Hematopoietic multipotent progenitor cell treated with erythropoietin and hydrocortisone succinate and interleukin-3 and kit ligand, for 17 days (in vitro differentiated cells): Measurements from ENCODE around the gene FAM209B.
"Not testable (repeated sequence)": the region's sequence is repeated elsewhere in the genome, so short reads cannot be mapped to it uniquely, and the experiment has no call there.

ENCODE experiments used
- DNase-seq: peaks from one replicate; pipeline ENCODE4 v3.0.0-alpha.2; 2015; ENCODE audit warnings: low spot score

Gene FAM209B, protein sequence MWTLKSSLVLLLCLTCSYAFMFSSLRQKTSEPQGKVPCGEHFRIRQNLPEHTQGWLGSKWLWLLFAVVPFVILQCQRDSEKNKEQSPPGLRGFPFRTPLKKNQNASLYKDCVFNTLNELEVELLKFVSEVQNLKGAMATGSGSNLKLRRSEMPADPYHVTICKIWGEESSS

DNA sequence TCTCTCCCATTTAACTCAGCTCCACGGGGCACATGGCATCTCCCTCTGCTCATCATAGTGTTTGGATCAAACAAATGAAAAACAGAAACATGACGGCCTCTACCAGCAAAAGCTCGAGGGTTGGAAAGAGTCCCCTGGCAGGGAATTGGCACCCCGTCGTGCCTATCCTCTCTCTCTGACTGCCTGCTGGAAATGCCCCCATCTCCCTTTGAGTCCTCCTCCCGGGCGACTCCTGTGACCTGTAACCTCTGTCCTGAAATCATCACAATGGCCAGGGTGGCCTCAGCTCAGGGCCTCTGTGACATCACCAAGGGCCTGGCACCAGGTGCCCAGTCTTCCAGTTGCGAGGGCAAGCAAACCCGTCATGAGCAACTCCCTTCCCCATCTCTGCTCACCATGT is at the start of gene FAM209B:
TSS of gene FAM209B (plus strand) at position 301 of the 400 bp plus-strand sequence. CDS start at position 397, 96 bp downstream.
- DNase-seq = not testable (repeated sequence)

DNA sequence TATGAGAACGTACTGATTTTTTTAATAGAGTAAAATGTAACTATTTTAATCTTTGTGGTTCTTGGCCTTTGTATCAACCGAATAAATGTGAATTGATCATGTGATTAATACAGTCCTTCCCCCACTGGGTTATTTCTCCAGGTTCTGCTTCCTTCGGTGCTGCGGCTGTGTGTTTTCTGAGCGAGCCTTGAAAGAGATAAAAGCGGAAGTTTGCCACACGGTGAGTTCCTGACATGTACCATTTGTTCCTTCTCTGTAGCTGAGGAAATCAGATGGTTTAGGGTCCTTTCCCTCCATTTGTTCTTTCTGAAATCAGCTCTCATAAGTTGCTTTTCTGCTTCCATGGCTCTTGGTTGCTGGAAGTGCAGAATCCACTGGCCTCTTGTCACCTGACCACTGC is 49.1 kb upstream of the FAM209B start:
- DNase-seq = no peak

DNA sequence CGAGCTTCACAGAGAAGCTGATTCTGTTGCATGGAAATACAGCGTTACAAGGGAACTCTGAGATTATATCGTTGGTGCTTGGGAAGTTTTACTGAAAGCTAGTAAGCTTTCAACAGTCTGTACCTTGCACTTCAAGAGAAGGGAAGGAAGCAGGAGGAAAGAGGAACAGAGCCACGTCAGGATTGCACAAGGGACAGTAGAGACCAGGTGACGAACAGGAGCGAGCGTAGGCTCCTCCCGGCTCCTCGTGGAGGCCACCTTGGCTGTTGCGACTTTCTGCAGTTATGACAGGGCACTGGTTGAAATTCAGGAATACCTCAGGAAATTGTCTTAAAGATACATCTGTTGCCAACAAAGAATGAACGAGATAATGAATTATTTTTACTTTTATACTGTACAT is 45.8 kb upstream of the FAM209B start:
- DNase-seq = no peak

DNA sequence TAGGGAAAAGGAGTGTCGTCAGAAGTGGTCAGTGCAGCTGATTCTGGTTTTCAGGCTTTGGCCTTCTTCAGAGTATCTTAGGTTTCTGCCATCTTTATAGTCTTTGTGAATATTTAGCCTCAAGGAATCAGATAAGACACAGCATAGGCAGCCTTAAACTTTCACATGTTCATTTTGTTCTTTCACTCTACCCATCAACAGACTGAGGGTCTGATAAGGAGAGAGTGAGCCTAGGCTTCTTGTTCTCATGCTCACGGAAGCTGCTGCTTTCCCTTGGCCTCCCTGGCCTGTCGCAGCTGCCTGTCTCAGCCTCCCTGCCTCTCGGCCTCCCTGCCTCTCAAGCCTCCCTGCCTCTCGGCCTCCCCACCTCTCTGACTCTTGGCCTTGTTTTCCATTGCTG is 44.5 kb upstream of the FAM209B start:
- no peak for DNase-seq

DNA sequence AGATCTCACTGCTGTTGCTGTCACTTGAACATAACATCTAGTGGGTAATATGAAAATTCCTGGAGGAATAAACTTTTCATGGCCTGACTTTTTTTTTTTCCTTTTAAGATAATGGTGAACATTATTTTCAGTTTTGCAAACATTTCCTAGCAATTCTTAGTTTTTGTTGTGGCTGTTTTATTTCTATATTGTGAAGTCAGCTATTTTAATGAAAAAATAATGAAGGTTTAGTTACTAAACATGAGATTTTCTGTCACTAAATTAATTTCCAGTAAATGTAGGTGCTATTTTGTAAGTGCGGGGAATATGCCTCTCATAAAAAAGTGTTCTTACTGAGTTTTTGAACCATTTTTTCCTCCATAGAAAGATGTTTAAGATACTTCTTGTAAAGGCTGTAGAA is 31.9 kb upstream of the FAM209B start:
- DNase-seq = no peak

DNA sequence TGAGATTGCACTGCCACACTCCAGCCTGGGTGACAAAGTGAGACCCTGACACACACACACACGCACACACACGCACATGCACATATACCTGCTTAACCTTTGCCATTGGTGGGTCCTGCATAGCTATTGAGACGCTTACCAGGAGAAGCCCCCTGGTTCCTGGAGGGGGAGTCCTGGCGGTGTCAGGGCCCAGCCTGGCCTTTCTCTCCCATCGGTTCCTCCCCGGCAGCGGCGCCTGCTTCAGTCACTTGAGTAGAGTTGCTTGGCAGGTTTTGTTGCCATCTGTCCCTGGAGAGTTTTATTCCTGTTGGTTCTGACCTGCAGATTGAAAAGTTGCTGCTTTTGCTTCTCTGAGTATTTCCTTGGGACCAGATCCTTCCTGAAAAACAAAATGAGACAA is 29.1 kb upstream of the FAM209B start:
- DNase-seq = no peak

DNA sequence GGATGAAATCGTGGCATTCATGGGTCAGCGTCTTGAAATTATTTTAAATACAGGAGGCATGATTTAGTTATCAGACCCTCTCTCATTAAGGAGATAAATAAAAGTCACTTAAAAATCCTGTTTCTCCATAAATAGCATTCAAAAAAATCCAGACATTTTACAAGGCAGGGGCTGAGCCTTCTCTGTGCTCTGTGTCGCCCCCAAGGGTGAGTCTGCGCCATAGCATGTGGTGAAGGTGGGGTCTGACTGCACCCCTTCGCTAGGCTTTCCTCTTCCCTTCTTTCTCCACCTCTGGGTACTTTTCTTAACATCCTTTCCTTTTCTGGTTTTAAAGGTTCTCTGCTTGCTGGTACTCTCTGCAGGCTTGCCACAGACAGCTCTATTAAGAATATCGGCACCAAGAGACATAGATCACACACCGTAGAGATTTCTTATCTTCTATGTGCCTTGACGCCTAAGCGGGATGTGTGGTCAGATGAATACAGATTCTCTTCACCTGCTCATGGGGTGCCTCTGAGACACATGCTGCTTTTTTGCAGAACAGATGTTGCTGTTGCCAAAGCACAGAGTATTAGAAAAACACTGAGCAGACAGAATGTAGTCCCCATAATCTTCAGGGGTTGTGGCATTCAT is 28.6 kb upstream of the FAM209B start:
- DNase-seq = no peak

DNA sequence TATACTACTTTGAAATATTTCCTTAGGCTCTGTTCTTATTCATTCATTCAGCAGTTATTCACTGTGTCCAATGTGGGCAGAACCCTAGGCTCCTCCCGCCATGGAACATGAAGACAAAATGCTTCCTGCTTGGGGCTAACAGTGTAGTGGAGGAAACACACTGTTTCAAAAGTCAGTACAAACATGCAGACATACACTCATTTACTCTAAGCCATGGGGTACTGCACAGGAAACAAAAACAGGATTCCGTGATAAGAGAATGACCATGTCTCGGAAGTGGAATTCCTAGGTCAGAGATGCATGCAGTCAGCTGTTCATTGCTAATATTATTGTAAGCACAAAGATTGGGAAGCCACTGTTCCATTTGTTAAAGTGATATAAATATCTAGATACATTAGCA is 26.9 kb upstream of the FAM209B start:
- no peak for DNase-seq

DNA sequence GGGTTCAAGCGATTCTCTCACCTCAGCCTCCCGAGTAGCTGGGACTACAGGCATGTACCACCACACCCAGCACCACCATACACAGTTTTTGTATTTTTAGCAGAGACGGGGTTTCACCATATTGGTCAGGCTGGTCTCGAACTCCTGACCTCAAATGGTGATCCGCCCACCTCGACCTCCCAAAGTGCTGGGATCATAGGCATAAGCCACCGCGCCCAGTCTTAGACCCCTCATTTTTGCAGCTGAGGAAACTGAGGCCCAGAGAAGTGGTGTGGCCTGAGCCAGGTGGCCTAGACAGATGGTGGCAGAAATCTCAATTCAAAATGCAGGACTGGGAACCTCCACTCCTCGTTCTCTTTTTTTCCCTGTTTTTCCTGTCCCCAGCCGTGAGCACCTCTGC is 21.1 kb upstream of the FAM209B start:
- no peak for DNase-seq

DNA sequence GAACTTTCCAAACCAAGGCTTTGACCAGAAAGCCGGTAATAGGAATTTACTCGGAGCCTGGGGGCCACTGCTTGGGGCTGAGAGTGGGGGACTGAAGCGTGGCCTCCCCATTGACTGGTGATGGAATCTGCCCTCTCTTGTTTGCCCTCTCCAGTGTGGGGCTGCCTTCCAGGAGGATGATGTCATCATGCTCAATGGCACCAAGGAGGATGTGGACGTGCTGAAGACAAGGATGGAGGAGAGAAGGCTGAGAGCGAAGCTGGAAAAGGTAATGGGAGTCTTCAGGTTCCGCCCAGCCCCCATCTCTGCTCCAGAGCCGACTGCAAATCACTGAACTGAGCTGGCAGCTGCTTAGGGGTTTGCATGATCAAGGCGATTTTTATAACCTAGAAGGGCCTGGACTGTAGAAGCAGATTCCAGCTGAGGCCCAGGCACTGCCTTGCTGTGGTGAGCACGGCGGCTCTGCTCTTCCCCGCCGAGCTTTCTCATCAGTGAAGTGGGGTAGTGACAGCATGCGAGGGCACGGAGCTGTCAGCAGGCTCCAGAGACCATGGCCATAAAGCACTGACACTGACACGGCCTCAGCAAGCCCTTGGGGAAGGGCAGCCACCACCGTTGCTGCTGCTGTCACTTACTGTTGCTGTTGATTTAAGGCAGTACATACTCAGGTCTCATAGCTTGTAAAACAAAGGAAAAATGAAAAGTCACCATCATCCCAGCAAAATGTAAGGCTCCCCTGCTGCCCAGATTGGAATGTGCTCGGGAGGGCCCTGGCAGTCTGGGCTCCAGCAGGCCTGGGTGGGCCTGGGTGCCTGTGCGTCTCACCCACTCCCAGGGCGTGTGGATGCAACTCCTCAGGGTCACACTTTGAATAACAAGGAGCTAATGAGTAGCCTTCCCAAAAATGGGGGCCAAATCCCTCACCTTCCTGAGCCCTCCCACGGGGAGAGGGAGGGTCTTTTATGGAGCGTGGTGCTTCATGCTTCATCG is 19.6 kb upstream of the FAM209B start:
- no peak for DNase-seq

DNA sequence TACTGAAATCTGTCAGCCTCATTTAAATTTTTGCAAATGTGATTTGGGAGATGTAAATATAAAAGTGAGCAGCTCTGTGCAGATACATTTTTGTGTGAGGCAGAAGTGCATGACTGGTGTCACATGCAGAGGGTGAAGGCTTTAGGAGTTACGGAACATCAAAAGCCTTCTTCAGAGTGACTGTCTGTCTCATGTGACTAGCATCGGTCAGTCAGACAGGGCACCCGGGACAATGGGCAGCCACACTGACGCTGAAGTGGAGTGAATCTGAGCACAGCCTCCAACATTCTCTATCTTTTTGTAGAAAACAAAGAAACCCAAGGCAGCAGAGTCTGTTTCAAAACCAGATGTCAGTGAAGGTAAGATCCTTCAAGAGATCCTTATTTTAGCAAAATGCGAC is 16.4 kb upstream of the FAM209B start:
- no peak for DNase-seq

DNA sequence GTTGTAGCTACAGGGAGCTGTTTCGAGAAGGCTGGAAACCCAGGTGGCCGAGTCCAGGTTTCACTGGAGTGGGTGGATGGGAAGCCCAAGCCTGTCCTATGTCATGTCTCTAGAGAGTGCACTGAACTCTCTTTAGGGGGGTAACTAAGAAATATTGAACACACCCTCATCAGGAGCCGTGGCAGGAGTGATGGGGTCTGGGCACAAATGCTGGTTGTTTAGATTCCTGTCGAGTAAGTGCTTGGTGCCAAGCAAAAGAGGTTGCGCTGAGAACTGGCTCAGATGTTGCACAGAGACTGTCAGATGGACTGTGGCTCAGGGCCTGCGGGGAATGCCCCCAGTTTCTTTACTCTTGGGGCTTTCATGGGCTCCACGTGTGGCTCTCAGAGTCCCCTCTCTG is 15.8 kb upstream of the FAM209B start:
- DNase-seq = no peak

DNA sequence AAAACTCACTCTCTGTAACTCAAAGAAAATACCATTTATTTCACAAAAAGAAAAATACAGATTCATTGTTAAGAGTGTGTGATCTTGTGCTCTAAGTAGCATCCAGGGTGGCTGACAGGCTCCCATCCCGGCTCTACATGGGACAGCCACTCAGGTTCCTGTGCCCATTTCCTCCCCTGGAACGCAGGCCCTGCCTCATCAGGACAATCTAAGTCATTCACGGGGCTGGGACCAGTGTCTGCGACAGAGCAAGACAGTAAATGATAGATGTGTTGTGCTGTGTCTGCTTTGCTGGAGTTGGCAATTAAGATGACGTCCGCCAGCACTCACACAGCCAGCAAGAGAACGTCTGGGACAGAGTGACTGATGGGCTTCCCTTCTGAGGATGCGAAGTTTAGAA is 15.4 kb upstream of the FAM209B start:
- no peak for DNase-seq

DNA sequence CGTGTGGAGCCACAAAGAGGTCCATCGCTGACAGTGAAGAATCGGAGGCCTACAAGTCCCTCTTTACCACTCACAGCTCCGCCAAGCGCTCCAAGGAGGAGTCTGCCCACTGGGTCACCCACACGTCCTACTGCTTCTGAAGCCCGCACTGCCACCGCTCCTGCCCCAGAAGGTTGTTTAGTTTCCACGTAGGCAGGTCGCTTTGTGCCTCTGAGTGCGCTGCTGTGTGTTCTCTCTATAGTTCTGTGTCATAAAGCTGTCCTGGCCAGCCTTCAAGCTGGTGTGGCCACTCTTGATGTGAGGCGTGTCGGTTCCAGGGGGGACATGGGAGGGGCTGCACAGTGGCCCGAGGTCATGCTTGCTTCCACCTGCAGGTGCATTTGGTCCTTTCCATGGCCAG is 14.9 kb upstream of the FAM209B start:
- DNase-seq = no peak

DNA sequence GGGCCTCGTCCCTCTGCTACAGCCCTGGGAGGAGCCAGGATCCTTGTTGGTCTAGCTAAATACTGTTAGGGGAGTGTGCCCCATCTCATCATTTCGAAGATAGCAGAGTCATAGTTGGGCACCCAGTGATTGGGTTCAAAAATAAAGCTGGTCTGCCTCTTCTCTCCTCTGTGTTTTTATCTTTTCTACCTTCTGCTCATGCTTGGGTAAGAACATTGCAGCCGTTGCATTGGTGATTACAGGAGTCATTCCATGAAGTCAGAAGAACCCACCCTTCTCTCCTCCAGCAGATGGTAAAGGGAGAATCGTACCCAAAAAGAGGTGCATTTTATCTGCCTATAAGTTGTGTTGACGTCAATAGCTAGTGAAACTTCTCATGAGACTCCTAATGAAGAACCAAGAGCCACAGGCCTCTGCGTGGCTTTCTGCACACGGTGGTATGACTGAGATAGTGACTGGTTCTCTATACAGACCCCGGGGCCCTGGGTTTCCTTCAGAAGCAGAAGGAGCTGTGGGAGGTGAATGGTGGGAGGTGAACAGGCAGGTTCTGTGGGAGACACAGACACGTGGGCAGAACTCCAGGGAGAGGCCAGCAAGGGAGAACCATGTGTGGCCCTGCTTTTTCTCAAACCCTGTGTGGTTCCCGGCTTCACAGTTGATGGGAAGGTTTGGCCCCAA is 14.2 kb upstream of the FAM209B start:
- peak; percentile 10 for DNase-seq

DNA sequence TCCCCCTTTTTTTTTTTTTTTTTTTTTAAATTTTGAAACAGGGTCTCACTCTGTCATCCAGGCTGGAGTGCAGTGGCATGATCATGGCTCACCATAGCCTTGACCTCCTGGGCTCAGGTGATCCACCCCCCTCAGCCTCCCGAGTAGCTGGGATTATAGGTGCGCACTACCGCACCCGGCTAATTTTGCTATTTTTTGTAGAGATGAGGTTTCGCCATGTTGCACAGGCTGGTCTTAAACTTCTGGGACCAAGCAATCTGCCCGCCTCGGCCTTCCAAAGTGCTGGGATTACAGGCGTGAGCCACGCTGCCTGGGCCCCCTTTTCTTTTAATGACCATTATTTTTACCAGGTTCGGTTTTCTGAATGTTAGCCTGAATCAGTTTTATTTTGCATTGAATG is 13.5 kb upstream of the FAM209B start:
- DNase-seq = no peak

DNA sequence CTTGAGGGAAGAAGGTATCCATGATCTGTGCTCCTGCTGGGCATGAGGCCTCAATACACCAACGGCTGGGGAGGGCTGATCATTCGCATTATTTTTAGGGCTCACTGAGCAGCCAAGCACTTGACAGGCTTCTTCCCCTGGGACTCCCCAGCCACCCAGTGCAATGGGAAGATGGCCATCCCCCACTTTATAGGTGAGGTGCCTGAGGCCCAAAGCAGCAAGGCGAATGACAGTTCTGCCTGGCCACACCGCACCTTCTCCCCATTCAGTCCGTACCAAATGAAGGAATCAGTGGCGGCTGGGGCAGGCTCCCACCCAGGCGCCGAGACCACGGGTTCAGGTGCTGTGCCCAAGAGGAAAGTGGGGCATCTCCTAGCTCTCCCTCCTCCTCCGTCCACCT is 12.9 kb upstream of the FAM209B start:
- no peak for DNase-seq

DNA sequence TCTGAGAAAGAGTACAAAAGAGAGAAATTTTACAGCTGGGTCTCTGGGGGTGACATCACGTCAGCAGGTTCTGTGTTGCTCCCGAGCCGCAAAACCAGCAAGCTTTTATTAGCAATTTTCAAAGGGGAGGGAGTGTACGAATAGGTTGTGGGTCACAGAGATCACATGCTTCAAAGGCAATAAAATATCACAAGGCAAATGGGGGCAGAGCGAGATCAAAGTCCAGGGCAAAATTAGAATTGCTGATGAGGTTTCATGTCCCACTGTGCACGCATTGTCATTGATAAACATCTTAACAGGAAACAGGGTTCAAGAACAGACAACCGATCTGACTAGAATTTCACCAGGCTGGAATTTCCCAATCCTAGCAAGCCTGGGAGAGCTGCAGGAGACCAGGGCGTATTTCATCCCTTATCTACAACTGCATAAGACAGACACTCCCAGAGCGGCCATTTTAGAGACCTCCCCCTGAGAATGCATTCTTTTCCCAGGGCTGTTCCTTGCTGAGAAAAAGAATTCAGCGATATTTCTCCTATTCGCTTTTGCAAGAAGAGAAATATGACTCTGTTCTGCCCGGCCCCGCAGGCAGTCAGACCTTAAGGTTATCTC is 12.2 kb upstream of the FAM209B start:
- not testable (repeated sequence) for DNase-seq

DNA sequence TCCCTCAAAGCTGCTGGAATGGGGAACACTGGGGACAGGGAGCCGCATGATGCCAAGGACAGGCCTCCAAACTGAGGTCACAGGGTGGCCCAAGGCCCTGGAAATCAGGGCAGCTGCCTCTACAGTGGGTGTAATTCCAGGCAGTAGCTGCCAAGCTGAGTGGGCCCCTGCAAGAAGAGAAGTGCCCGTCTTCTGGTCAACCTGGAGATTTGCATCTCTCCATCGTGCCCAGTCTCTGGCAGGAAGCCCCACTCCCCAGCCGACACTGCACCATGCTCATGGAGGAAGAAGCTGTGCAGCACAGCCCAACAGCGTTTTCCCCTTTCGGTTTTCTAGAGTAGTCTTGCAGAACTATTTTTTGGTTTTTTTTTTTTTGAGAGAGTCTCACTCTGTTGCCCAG is 10.7 kb upstream of the FAM209B start:
- no peak for DNase-seq

DNA sequence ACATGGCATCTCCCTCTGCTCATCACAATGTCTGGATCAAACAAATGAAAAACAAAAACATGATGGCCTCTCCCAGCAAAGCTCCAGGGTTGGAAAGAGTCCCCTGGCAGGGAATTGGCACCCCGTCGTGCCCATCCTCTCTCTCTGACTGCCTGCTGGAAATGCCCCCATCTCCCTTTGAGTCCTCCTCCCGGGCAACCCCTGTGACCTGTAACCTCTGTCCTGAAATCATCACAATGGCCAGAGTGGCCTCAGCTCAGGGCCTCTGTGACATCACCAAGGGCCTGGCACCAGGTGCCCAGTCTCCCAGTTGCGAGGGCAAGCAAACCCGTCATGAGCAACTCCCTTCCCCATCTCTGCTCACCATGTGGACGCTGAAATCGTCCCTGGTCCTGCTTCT is 8.6 kb upstream of the FAM209B start, which contains the start of gene FAM209A:
TSS of gene FAM209A (plus strand) at position 301 of the 400 bp plus-strand sequence. CDS start at position 366, 65 bp downstream.
- not testable (repeated sequence) for DNase-seq

DNA sequence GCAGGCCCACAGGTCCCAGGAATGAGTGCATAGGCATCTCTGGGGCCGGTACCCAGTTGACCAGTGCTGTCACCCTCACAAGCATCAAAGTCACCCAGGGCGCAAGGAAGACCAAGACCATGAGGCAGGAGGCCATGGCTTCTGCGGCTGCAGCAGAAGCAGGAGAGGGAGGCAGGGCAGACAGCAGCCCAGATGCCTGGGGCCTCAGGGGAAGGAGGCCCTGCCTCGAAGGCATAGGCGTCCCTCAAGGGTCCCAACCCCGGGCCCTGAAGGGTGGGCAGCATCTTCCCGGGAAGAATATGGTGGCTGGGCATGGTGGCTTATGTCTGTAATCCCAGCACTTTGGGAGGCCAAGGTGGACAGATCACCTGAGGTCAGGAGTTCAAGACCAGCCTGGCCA is 5.5 kb upstream of the FAM209B start:
- DNase-seq = no peak

DNA sequence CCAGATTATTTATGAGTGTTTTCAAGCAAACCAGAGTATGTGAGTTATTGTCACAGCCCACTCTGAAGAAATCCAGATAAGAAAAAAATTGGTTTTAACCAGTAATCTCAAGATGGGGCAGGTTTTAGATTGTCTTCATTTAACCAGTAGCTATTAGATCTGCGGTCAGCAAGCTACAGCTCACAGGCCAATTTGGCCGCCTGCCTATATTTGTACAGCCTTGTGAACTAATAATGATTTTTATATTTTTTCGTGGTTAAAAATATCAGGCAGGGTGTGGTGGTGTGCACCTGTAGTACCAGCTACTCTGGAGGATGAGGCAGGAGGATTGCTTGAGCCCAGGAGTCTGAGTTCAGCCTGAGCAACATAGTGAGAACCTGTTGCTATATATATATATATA is 5.0 kb downstream of the FAM209B start:
- DNase-seq = no peak
